Suprapubic skin (tissue), 4 donors: ENCODE results near the gene ACP6. TPM values are rescaled to one million over a fixed set of nuclear protein-coding genes. Genes with fewer than 3 reads are reported as not detected.

Source experiments
- DNase-seq, 2 donors: peaks; one replicate each; pipeline ENCODE4 v3.0.0-alpha.2; 2019; ENCODE audit warnings: low spot score in 2 of 2
- H3K27ac ChIP-seq: fragments of 200-600 bp; sonication (generic); one replicate; pipeline ENCODE4 v1.5.1; 2019
- H3K27me3 ChIP-seq: fragments of 200-600 bp; sonication (generic); one replicate; pipeline ENCODE4 v1.5.1; 2019
- H3K36me3 ChIP-seq: fragments of 200-600 bp; sonication (generic); one replicate; pipeline ENCODE4 v1.5.1; 2019
- H3K4me1 ChIP-seq: fragments of 200-600 bp; sonication (generic); one replicate; pipeline ENCODE4 v1.5.1; 2019
- H3K4me3 ChIP-seq: fragments of 200-600 bp; sonication (generic); one replicate; pipeline ENCODE4 v1.5.1; 2019; ENCODE audit warnings: mild to moderate bottlenecking
- H3K9me3 ChIP-seq: fragments of 200-600 bp; sonication (generic); one replicate; pipeline ENCODE4 v1.5.1; 2019
- CTCF ChIP-seq, 2 donors: fragments of 200-600 bp in 1 of 2; fragments of 450-650 bp in 1 of 2; sonication (generic) in 1 of 2; IDR thresholded peaks; one replicate each; pipeline ENCODE4 v1.5.1; 2016 to 2019; ENCODE audit warnings: antibody characterized with exemption in 2 of 2, mild to moderate bottlenecking in 1 of 2, moderate library complexity in 1 of 2
- EP300 ChIP-seq: sonication (generic); formaldehyde crosslinking; IDR thresholded peaks from one replicate; pipeline ENCODE4 v1.6.1; 2017; ENCODE audit warnings: antibody characterized with exemption
- POLR2A ChIP-seq, 2 donors: fragments of 450-650 bp; IDR thresholded peaks; one replicate each; pipeline ENCODE4 v1.6.1; 2017; ENCODE audit warnings: antibody characterized with exemption in 2 of 2, mild to moderate bottlenecking in 2 of 2, moderate library complexity in 2 of 2
- POLR2AphosphoS5 ChIP-seq, 3 donors: sonication (generic); formaldehyde crosslinking; IDR thresholded peaks; one replicate each; pipeline ENCODE4 v1.6.1; 2017; ENCODE audit warnings: antibody characterized with exemption in 3 of 3
- WGBS: methylation state at CpG from one replicate; pipeline ENCODE4 v1.1.5; 2018; 5-methylcytosine and 5-hydroxymethylcytosine counted together
- total RNA-seq, 4 donors: library from RNA; depleted of rRNA; stranded (reverse); fragments of >200 nt; gene quantifications; one replicate each; pipeline ENCODE4 v1.1.0, GENCODE V29; 2016

Gene ACP6
- total RNA-seq, 4 donors from 2014 or later: 10.4 to 46.2 (median 19.3) TPM

GRCh38 chr1:147664206-147664605 is 6.1 kb downstream of the ACP6 start:
- H3K4me3 ChIP-seq: no peak overlapping the region
- no peaks in the 10 kb centered on the region for H3K9me3 ChIP-seq
- TF ChIP-seq POLR2A (IDR thresholded peaks at IDR 0.05) (no peak), POLR2AphosphoS5 (IDR thresholded peaks at IDR 0.05) (no peak), EP300 (no peak), CTCF (IDR thresholded peaks at IDR 0.05) (no peak)
- peaks cover 8% of the 10 kb centered on the region for H3K4me1 ChIP-seq
- peaks cover 2% of the 10 kb centered on the region for H3K36me3 ChIP-seq
- no peak overlapping the region for H3K27ac ChIP-seq
- H3K27me3 ChIP-seq: no peaks in the 10 kb centered on the region
- no peak for DNase-seq
- WGBS: 87% methylated on average over 4 of the region's 4 CpGs

GRCh38 chr1:147654511-147654910 is 15.8 kb downstream of the ACP6 start:
- Histone ChIP-seq H3K27ac (no peak overlapping the region), H3K4me3 (no peak overlapping the region), H3K36me3 (peaks cover 43% of the 10 kb centered on the region), H3K9me3 (no peaks in the 10 kb centered on the region), H3K4me1 (no peaks in the 10 kb centered on the region), H3K27me3 (no peaks in the 10 kb centered on the region)
- DNase-seq: no peak
- WGBS: 88% methylated on average over 5 of the region's 5 CpGs
- no peak for TF ChIP-seq POLR2AphosphoS5 (IDR thresholded peaks at IDR 0.05)
- no peak for TF ChIP-seq POLR2A (IDR thresholded peaks at IDR 0.05)
- TF ChIP-seq CTCF (IDR thresholded peaks at IDR 0.05): no peak
- TF ChIP-seq EP300: no peak

GRCh38 chr1:147652306-147652705 is 18.0 kb downstream of the ACP6 start:
- Histone ChIP-seq H3K4me3 (no peak overlapping the region), H3K36me3 (peaks cover 47% of the 10 kb centered on the region), H3K27me3 (no peaks in the 10 kb centered on the region), H3K27ac (no peak overlapping the region), H3K4me1 (no peaks in the 10 kb centered on the region), H3K9me3 (no peaks in the 10 kb centered on the region)
- no peak for DNase-seq
- WGBS: 76% methylated on average over 2 of the region's 3 CpGs
- no peak for TF ChIP-seq POLR2A (IDR thresholded peaks at IDR 0.05)
- TF ChIP-seq POLR2AphosphoS5 (IDR thresholded peaks at IDR 0.05): no peak
- TF ChIP-seq EP300: no peak
- TF ChIP-seq CTCF (IDR thresholded peaks at IDR 0.05): no peak

- no peak overlapping the region for H3K4me3 ChIP-seq
- no peaks in the 10 kb centered on the region for H3K4me1 ChIP-seq
- no peaks in the 10 kb centered on the region for H3K27me3 ChIP-seq
- no peaks in the 10 kb centered on the region for H3K9me3 ChIP-seq
- peaks cover 48% of the 10 kb centered on the region for H3K36me3 ChIP-seq
- no peak for DNase-seq
- no peak overlapping the region for H3K27ac ChIP-seq
- TF ChIP-seq POLR2A (IDR thresholded peaks at IDR 0.05) (no peak), POLR2AphosphoS5 (IDR thresholded peaks at IDR 0.05) (no peak), EP300 (no peak), CTCF (IDR thresholded peaks at IDR 0.05) (no peak)
- WGBS: 80% methylated on average over 1 of the region's 1 CpG
Observed at GRCh38 chr1:147651466-147651865, 18.9 kb downstream of the ACP6 start.

DNA sequence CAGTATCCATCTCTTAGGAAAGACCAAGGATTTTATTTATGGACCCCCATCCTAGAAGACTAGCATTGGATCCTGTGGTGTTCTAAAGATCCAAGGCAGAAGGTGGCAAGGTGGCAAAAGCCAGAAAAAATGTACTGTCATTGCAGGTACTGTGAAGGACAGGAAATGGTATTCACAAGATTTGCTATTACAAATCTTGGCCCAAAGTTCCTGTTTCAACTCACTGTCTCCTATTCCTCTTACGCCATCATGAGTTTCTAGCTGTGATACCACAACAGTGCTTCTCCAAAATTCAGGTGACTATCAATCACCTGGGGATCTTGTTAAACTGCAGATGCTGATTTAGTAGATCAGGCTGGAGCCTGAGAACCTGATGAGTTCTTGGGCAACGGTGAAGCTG is 21.4 kb downstream of the ACP6 start:
- TF ChIP-seq EP300 (no peak), POLR2A (IDR thresholded peaks at IDR 0.05) (no peak), CTCF (IDR thresholded peaks at IDR 0.05) (no peak), POLR2AphosphoS5 (IDR thresholded peaks at IDR 0.05) (no peak)
- peaks cover 37% of the 10 kb centered on the region for H3K36me3 ChIP-seq
- no peaks in the 10 kb centered on the region for H3K9me3 ChIP-seq
- no peak overlapping the region for H3K27ac ChIP-seq
- no peak for DNase-seq
- H3K27me3 ChIP-seq: no peaks in the 10 kb centered on the region
- 91% methylated on average over 2 of the region's 2 CpGs for WGBS
- H3K4me3 ChIP-seq: no peak overlapping the region
- no peaks in the 10 kb centered on the region for H3K4me1 ChIP-seq
